GM21825 (cell line): ENCODE data around the gene MFSD11.
"Not testable (repeated sequence)": the region's sequence is repeated elsewhere in the genome, so short reads cannot be mapped to it uniquely, and the experiment has no call there.

Experiments
- ATAC-seq: cut with Tn5 transposase; IDR thresholded peaks from one replicate; pipeline ENCODE4 v1.9.1; 2021; ENCODE audit warnings: mild to moderate bottlenecking, moderate library complexity; ENCODE audit not compliant: unreplicated experiment

MFSD11 gene

DNA sequence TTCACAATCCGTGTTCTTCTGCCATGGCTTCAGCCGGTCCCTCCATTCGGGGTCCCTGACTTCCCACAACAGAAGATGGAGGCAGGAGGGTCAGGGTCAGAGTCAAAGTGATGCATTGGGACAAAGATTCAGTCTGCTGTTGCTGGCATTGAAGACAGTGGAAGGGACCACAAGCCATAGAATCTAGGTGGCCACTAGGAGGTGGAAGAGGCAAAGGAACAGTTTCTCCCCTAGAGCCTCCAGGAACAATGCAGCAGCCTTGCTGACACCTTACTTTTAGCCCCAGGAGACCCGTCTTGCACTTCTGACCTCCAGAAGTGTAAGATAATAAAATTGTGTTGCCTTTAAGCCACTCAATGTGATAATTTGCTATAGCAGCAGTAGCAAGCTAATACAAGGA is 55.9 kb downstream of the MFSD11 start:
- ATAC-seq: no peak

DNA sequence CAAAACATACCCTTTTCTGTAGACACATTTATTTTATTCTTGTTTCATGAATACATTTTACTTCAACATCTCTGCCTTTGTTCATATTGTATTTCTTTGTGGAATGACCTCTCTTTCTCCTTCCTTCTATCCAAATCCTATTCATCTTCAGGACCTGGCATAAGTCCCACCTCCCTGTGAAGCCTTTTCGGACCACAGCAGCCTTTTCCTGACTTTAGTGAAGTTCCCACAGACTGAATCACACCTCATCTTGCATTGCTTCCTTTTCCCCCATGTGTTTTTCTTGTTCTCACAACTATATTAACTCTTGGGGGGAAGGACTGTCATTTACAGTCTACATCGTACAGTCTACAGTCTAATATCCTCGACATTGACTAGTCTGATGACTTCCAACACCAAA is 58.2 kb downstream of the MFSD11 start:
- no peak for ATAC-seq

DNA sequence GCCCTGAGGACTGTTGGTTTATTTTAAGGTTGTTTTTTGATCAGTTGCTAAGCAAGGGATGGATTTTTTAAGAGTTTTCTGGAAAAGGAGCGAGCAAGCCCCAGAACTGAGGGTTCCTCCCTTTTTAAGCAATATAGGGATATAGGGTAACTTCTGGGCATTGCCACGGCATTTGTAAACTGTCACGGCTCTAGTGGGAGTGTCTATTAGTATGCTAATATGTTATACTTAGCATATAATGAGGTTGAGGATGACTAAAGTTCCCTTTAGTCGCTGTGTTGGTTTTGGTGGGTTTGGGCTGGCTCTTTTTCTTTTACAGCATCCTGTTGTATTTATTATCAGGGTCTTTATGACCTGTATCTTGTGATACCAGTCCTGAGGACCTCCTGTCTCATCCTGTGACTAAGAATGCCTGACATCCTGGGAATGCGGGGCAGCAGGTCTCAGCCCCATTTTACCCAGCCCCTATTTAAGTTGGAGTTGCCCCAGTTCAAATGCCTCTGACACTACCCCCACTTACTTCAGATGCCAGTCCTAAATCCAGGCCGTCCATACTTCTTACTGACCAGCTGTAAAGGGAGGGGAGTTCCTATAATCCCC is 59.4 kb downstream of the MFSD11 start:
- no peak for ATAC-seq

DNA sequence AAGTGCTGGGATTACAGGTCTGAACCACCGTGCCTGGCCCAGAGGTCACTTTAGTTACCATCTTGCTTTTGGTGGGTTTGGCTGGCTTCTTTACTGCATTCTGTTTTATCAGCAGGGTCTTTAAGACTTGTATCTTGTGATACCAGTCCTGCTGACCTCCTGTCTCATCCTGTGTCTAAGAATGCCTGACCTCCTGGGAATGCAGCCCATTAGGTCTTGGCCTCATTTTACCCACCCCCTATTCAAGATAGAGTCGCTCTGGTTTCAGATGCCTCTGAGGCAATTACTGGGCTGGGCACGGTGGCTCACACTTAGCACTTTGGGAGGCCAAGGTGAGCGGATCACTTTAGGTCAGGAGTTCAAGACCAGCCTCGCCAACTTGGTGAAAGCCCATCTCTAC is 63.8 kb downstream of the MFSD11 start:
- no peak for ATAC-seq

DNA sequence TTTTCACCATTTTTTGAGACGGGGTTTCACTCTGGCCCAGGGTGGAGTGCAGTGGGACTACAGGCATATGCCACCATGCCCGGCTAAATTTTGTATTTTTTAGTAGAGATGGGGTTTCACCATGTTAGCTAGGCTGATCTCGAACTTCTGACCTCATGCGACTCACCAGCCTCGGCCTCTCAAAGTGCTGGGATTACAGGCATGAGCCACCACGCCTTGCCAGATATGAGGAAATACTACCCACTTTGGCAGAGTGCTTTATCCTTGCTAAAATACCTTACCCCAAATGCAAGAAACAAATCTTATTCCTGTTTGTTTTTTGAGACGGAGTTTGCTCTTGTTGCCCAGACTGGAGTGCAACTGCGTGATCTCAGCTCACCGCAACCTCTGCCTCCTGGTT is 67.4 kb downstream of the MFSD11 start:
- ATAC-seq: no peak

DNA sequence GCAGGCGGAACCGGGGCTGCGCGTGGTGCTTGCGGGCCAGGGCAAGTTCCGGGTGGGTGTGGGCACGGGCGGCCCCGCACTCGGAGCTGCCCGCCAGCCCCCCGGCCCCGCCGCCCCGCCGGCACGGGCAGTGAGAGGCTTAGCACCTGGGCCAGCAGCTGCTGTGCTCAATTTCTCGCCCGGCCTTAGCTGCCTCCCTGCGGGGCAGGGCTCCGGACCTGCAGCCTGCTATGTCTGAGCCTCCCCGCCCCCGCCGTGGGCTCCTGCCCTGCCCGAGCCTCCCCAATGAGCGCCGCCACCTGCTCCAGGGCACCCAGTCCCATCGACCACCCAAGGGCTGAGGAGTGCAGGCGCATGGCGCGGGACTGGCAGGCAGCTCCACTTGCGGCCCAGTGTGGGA is 68.2 kb downstream of the MFSD11 start:
- ATAC-seq: not testable (repeated sequence)

DNA sequence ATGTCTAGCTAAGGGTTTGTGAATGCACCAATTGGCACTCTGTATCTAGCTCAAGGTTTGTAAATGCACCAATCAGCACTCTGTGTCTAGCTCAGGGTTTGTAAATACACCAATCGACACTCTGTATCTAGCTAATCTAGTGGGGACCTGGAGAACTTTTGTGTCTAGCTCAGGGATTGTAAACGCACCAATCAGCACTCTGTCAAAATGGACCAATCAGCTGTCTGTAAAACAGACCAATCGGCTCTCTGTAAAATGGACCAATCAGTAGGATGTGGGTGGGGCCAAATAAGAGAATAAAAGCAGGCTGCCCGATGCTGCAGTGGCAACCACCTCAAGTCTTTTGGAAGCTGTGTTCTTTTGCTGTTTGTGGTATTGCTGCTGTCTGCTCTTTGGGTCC is 68.8 kb downstream of the MFSD11 start:
- not testable (repeated sequence) for ATAC-seq

DNA sequence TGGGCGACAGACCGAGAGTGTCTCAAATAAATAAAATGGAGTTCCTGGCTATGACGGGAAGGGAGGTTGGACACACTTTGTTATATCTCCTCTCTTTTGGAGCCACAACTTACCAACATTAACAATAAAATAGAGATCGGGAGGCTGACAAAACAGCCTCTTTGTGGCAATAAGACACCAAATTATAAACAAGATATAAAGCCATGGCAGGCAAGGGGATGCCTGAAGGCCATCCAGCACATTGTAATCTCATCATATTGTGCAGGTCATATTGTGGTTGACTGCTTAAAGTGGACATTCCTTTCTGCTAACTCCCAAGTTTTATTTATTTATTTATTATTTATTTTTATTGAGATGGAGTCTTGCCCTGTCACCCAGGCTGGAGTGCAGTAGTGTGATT is 70.4 kb downstream of the MFSD11 start:
- ATAC-seq: no peak

DNA sequence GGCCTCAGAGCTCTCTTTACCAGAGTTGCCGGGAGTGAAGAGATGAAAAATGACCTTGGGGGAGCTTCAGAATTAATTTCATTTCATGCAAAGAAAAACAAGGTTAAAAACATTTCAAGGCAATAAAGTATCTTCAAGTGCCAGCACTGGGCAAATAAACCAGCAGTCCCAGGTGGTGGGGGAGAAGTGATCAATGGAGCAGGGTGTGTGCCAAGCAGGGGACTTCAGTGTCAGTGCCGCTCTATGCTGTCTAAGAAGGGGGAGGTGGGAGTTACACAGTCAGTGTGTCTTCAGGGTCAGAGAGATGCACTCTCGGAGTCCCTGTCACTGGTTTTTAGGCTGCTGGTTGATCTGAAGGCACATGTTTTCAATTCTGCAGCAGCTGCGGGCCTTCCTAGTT is 73.0 kb downstream of the MFSD11 start:
- no peak for ATAC-seq

DNA sequence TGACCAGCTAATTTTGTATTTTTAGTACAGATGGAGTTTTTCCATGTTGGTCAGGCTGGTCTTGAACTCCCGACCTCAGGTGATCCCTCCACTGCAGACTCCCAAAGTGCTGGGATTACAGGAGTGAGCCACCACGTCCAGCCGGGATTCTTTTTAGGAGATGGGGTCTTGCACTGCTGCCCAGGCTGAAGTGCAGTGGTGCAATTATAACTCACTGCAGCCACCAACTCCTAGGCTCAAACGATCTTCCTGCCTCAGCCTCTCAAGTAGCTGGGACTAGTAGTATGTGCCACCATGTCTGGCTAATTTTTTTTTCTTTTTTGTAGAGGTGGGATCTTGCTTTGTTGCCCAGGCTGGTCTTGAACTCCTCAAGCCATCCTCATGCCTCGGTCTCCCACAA is 73.9 kb downstream of the MFSD11 start:
- ATAC-seq: no peak

DNA sequence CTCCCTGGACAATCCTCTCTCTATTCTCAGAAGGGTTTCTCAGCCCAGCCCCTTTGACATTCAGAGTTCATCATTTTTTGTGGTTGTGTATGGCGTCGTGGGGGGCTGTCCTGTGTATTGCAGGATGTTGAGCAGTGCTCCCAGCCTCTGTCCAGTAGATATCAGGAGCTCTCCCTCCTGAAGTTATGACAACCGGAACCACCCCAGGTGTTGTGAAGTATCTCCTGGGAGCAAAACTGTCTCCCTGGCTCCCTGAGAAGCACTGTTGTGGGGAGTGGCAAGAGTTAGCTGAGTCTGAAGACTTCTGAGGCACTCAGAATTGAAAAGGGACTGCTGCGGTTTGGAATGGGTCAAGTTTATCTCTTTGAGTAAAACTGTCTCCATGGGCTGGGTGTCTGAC is 74.3 kb downstream of the MFSD11 start:
- no peak for ATAC-seq

DNA sequence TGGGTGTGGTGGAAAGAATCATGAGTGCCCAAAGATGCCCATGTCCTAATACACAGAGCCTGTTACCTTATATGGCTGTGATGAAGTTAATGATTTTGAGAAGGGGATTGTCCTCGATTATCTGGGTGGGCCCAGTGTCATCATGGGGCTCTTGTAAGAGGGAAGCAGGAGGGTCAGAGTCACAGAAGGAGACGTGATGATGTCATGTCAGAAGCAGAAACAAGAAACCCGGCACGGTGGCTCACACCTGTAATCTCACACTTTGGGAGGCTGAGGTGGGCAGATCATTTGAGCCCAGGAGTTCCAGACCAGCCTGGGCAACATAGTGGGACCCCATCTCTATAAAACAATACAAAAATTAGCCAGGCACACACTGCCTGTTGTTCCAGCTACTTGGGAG is 75.0 kb downstream of the MFSD11 start:
- no peak for ATAC-seq

DNA sequence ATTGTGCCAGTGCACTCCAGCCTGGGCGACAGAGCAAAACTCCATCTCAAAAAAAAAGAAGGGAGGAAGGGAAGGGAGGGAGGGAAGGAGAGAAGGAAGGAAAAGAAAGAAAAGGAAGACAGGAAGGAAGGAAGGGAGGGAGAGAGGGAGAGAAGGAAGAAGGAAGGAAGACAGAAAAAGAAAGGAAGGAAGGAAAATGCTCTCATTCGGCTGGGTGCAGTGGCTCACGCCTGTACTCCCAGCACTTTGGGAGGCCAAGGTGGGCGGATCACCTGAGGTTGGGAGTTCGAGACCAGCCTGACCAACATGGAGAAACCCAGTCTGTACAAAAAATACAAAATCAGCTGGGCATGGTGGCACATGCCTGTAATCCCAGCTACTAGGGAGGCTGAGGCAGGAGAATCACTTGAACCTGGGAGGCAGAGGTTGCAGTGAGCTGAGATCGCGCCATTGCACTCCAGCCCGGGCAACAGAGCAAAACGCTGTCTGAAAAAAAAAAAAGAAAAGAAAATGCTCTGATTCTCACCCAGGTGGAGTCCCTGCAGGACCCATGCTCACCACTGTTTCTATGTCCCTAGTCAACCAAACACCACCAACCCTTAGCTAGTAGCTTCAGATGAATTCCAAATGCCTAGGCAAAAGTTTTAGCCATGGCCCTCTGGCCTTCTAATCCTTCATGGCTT is 78.1 kb downstream of the MFSD11 start:
- not testable (repeated sequence) for ATAC-seq

DNA sequence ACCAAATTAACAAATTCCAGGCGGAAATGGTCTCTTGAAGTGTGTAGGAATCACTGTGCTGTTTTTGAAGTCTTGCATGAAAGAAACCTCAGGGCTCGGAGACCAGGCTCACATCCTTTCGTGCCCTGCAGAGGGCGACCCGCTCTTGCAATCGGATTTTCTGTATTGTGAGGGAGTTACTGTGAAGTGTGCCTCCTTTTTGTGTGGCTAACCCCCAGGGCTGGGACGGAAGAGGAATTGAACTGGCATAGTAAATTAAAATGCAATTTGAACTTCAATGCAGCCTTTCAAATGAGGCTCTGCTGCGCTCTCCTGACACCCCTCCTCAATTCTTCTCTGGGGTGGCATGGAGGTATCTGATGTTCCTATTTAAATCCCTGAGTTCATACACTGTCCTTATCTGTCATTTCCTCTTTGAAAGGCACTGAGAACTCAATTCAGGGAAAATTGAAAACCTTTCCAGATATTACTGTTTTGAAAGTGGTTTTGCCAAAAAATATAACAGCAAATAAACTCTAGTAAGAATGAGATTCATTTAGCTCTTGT is 78.7 kb downstream of the MFSD11 start:
- ATAC-seq: no peak

DNA sequence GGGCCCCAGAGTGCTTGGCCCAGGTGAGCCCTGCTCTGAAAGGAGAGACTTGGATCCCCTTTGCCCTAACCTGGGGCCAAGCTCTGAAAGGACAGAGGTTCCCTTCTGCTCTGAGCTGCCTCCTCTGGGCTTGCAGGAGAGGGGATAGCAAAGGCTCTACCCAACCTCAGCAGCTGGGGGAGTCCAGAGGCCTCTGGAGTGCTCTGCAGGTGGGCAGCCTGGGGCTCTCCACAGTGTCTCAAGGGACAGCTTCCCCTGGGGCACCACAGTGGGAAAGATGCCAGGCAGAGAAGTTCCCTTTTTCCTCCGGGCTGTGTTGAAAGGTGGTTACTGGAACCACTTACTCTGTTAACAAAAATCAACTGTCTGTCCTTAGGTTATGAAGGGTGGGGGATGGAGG is 82.1 kb downstream of the MFSD11 start:
- no peak for ATAC-seq

DNA sequence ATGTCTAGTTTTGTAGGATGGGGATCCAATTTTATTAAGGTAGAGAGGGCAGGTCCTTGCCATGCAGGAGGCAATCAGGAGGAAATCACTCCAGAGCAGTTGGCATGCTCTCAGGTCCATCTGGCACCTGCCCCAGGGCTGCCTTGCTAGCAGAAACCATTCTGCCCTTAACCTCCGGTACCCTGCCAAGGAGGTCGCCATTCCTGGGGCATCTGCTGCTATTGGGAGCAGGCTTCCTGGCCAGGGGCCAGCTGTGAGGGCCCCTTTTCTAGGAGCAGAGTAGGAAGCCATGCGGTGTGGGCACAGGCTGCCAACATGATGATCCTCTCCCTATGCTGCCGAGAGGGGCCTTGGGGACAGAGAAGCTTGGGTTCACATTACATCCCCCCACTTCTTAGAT is 82.6 kb downstream of the MFSD11 start:
- ATAC-seq: no peak

DNA sequence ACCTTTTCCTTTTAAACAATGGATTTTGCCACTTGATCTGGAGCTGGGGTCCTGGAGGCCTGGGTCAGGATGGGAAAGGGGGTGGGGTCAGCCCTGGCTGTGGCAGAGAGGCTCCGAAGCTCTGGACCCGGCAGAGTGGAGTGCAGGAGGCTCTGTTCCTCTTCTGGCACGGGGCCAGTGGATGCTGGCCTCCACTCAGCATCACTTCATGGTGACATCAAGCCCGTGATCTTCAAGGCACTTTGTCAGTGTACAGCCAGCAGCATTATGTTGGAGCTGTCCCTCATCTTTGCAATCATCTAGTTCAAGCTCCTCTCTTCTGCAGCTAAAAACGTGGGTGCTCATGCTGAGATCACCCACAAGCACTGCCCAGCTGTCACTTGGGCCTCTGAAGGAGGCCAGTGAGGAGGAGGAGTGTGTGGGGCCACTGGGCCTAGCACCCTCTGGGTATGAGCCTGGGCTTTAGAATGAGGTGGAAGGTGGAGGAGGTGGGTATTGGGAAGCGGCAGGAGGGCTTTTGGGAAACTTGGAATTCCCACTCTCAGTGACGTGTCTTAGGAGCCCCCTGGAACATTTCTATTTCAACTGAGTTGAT is 84.4 kb downstream of the MFSD11 start:
- no peak for ATAC-seq

DNA sequence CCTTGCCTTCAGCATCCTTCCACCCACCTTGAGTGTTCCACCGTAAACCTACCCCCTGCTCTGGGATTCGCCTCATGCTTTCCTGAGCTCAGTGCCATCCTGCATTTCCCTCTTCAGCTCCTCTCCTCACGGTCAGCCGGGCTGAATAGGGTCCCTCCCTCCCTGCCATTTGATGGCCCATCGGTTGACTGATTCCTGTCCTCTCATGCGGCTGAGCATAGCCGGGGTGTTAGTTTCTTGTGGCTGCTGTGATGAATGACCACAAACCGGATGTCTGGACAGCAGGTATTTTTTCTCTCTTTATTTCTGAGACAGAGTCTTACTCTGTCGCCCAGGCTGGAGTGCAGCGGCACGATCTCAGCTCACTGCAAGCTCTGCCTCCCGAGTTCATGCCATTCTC is 86.2 kb downstream of the MFSD11 start:
- ATAC-seq: no peak

DNA sequence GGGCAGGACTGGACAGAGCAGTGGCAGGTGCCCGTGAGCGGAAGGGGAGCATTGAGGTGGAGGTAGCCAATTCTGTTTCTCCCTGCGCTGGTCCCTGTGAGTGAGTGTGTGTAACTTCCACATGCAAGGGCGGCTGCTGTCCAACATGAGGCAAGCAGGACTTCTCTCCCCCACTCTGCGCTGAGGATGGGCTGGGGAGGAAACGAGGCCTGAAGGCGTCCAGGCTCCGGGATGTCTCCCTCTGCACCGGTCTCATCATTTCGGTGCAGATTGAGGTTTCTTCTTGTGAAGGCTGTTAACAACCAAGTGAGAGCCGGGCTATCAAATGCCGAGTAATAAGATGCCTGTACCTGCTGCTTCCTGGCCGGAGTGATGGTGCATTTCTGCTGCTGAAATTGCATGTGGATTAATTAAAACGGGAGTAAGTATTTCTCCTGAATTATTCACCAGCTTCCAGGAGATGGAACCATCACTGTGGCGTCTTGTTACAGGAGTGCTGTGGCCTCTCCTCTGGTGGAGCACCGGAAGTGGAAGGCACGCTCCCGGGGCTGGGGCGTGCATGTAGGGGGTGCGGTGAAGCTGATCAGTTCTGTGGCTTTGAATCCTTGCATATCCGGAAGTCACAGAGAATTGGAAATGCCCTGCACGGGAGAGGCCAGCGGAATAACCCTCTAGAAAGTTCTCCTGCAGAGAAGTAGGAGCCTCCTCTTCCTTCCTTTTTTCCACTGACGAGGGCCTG is 88.6 kb downstream of the MFSD11 start:
- ATAC-seq: no peak

DNA sequence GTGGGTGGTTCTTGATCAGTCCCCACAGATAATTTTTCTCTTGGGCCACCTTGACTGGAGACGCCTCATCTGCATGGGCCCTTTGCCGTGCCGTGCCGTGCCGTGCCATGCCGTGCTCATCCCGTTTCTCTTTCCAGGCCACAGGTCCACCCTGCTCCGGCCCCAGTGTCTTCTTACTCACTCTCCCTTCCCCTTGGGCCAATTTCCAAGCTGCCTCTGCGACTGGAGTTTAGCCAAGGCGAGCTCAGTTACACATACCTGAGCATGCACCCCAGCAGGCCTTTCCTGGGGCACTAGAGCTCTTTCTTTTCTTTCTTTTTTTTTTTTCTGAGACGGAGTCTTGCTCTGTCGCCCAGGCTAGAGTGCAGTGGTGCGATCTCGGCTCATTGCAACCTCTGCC is 89.8 kb downstream of the MFSD11 start:
- ATAC-seq: no peak
